Astrocyte of the cerebellum (primary cell): ENCODE data around the gene MAPK10.
"Not testable (repeated sequence)": the region's sequence is repeated elsewhere in the genome, so short reads cannot be mapped to it uniquely, and the experiment has no call there.

ENCODE experiments used
- DNase-seq: peaks from one replicate; pipeline ENCODE4 v3.0.0-alpha.2; 2011; ENCODE audit warnings: low read depth
- H3K4me3 ChIP-seq: 2 replicates; pipeline ENCODE4 v1.5.1; 2011; ENCODE audit warnings: mild to moderate bottlenecking, low read depth, low read length, moderate library complexity
- CTCF ChIP-seq: IDR thresholded peaks from 2 replicates; pipeline ENCODE4 v1.5.1; 2012; ENCODE audit warnings: low read length, low read depth, moderate library complexity, mild to moderate bottlenecking; ENCODE audit errors: missing control alignments
- in situ Hi-C: cut with HindIII; loops from 2 replicates; pipeline ENCODE4 v1.10.0; 2017; ENCODE audit warnings: low sequenced_read_pairs

MAPK10 gene

GRCh38 chr4:86334020-86334750 lies 25.7 kb downstream of the MAPK10 start:
- DNase-seq, result no peak
- in situ Hi-C loops, result no loop called here
- no peak for TF ChIP-seq CTCF

GRCh38 chr4:86333236-86333635 lies 26.6 kb downstream of the MAPK10 start:
- in situ Hi-C loops, result no loop called here
- no peak overlapping the region for H3K4me3 ChIP-seq
- TF ChIP-seq CTCF, result no peak
- no peak for DNase-seq

More at GRCh38 chr4:86334020-86334750, 25.7 kb downstream of the MAPK10 start:
- no peak overlapping the region for H3K4me3 ChIP-seq

DNA sequence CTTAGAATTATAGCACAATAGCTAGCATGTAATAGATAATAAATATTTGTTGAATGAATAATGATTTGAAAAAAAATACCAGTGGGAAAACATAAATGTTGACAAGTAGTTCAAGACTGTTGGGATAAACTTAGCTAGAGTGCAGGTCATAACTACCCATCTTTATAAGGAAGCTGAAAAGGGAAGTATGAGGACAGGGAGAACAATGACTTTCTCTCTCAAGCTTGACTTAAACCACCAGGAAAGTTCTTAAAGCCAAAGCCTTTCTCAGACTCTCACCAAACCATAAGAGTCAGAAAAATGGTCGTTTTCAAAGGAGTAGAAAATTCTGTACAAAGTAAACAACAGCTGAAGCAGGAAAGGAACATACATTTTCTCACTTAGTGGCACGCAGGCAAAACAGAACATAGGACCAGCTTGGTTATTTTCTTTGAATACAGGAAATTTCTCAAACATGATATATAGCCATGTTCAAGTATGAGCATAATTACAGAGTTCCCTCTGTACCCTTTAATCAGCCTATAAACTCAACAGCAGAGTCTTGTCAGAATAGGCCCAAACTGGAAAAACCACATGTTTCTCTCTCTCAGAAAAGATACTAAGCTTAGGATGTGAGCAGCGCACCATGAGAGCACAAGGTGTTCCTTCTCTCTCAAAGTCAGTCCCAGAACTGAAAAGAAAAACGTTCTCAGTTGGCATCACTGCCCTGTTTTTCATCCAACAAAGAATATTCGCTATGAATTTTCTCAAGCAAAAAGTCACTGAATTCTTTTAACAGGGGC lies 28.7 kb downstream of the MAPK10 start:
- in situ Hi-C loops, result no loop called here
- no peak for TF ChIP-seq CTCF
- no peak for DNase-seq
- no peak overlapping the region for H3K4me3 ChIP-seq

GRCh38 chr4:86330411-86330810 lies 29.4 kb downstream of the MAPK10 start:
- H3K4me3 ChIP-seq, in situ Hi-C loops, DNase-seq: not testable (repeated sequence)

- in situ Hi-C loops, result no loop called here
- DNase-seq, result no peak
- no peak for TF ChIP-seq CTCF
- H3K4me3 ChIP-seq, result no peak overlapping the region
Observed at GRCh38 chr4:86329431-86329830, 30.4 kb downstream of the MAPK10 start.

- no peak overlapping the region for H3K4me3 ChIP-seq
- DNase-seq, result no peak
- no peak for TF ChIP-seq CTCF
- in situ Hi-C loops, result no loop called here
Observed at GRCh38 chr4:86326400-86326799, 33.5 kb downstream of the MAPK10 start.

GRCh38 chr4:86319390-86319789 lies 40.5 kb downstream of the MAPK10 start:
- H3K4me3 ChIP-seq, result no peak overlapping the region
- DNase-seq, result no peak
- in situ Hi-C loops, result no loop called here
- TF ChIP-seq CTCF, result no peak
